Vagina (tissue), 2 donors: ENCODE data around the gene RNF43. TPM values are rescaled to one million over a fixed set of nuclear protein-coding genes. Genes with fewer than 3 reads are reported as not detected.

ENCODE experiments used
- DNase-seq, 2 donors: peaks; one replicate each; pipeline ENCODE4 v3.0.0-alpha.2; 2017; ENCODE audit errors: extremely low spot score in 2 of 2
- H3K27ac ChIP-seq: fragments of 200-600 bp; sonication (generic); one replicate; pipeline ENCODE4 v1.5.1; 2019
- H3K27me3 ChIP-seq: fragments of 200-600 bp; sonication (generic); one replicate; pipeline ENCODE4 v1.5.1; 2019
- H3K36me3 ChIP-seq, 2 donors: fragments of 200-600 bp; sonication (generic); one replicate each; pipeline ENCODE4 v1.5.1; 2017 to 2019
- H3K4me1 ChIP-seq: fragments of 200-600 bp; sonication (generic); one replicate; pipeline ENCODE4 v1.5.1; 2019
- H3K4me3 ChIP-seq, 2 donors: fragments of 200-600 bp; sonication (generic); 1 replicate in 1 of 2; 2 replicates in 1 of 2; pipeline ENCODE4 v1.5.1; 2016 to 2019
- H3K9me3 ChIP-seq: fragments of 200-600 bp; sonication (generic); one replicate; pipeline ENCODE4 v1.5.1; 2019
- POLR2A ChIP-seq, 2 donors: fragments of 450-650 bp; IDR thresholded peaks; one replicate each; pipeline ENCODE4 v1.6.1; 2017; ENCODE audit warnings: antibody characterized with exemption in 2 of 2, mild to moderate bottlenecking in 2 of 2, moderate library complexity in 2 of 2
- POLR2AphosphoS5 ChIP-seq, 2 donors: sonication (generic); formaldehyde crosslinking; IDR thresholded peaks; one replicate each; pipeline ENCODE4 v1.9.0; 2017; ENCODE audit warnings: antibody characterized with exemption in 2 of 2, mild to moderate bottlenecking in 2 of 2, low read depth in 1 of 2; ENCODE audit not compliant: insufficient read depth in 1 of 2
- intact Hi-C: fragments of 100-400 bp; cut with DNase I; formaldehyde crosslinking; loops from one replicate; pipeline ENCODE4 v1.15.1; 2023
- total RNA-seq: library from RNA; depleted of rRNA; stranded (reverse); fragments of >200 nt; gene quantifications from one replicate; pipeline ENCODE4 v1.2.3, GENCODE V29; 2016
- TF ChIP-seq, protein P1 (sequence below), 3 experiments: fragments of 450-650 bp in 2 of 3; fragments of 200-600 bp in 1 of 3; sonication (generic) in 1 of 3; IDR thresholded peaks; one replicate each; pipeline ENCODE4 v1.5.1; 2017 to 2019; ENCODE audit warnings: antibody characterized with exemption in 3 of 3, mild to moderate bottlenecking in 2 of 3, moderate library complexity in 2 of 3

RNF43 gene
- total RNA-seq, 1 donor from 2014 or later: 27.7 TPM

DNA sequence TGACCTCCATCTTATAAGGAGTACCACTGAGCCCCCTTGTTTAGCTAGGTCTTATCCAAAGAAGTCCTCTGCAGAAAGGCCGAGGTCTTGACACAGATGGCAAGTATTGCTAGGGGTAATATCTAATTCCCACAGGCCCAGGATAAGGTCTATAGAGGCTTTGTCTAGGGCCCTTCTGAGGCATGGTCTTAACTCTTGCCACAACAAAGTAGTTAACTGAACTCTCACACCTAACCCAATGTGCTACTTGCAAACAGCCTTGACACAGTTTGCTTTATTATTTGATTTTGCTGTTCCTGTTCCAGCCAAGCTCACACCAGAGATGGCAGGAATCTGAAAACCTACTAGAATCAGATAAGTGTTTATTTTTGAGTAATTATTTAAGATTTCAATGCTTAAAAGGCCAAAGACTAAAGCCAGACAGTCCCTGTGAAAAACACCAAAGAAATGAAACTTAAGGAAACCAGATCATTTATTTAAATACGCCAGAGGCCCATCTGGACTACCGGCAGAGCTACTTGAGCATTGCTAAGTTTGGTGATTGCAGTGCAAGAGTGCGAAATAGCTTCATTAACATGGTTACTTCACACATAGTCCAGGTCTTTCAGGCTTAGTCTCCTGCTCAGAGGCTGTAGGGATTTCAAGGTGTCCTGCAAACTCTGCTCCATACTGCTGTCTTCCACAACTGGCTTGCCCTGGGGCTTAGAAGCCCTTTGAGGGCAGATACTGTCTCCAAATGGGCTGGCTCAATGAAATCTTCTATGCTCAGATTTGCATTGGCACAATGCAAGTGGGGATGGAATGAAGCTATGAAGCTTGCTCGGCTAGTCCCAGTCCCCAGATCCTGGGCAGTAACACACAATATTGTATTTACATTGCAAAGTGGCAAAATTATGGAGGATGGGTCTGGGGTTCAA lies 36.9 kb downstream of the RNF43 start:
- intact Hi-C loops: no loop called here
- no peak for DNase-seq
- no peak overlapping the region for H3K27ac ChIP-seq
- no peak overlapping the region for H3K4me3 ChIP-seq
- peaks cover 22% of the 10 kb centered on the region for H3K4me1 ChIP-seq
- TF ChIP-seq, protein P1, sequence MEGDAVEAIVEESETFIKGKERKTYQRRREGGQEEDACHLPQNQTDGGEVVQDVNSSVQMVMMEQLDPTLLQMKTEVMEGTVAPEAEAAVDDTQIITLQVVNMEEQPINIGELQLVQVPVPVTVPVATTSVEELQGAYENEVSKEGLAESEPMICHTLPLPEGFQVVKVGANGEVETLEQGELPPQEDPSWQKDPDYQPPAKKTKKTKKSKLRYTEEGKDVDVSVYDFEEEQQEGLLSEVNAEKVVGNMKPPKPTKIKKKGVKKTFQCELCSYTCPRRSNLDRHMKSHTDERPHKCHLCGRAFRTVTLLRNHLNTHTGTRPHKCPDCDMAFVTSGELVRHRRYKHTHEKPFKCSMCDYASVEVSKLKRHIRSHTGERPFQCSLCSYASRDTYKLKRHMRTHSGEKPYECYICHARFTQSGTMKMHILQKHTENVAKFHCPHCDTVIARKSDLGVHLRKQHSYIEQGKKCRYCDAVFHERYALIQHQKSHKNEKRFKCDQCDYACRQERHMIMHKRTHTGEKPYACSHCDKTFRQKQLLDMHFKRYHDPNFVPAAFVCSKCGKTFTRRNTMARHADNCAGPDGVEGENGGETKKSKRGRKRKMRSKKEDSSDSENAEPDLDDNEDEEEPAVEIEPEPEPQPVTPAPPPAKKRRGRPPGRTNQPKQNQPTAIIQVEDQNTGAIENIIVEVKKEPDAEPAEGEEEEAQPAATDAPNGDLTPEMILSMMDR (IDR thresholded peaks at IDR 0.05): no peak
- no peak for TF ChIP-seq POLR2A (IDR thresholded peaks at IDR 0.05)
- TF ChIP-seq POLR2AphosphoS5 (IDR thresholded peaks at IDR 0.05; ENCODE audit: insufficient read depth in 1 of 2, low read depth in 1 of 2): no peak
- H3K27me3 ChIP-seq: no peaks in the 10 kb centered on the region
- H3K36me3 ChIP-seq: no peaks in the 10 kb centered on the region
- no peaks in the 10 kb centered on the region for H3K9me3 ChIP-seq

- peaks cover 22% of the 10 kb centered on the region for H3K4me1 ChIP-seq
- intact Hi-C loops: no loop called here
- TF ChIP-seq, protein P1 (IDR thresholded peaks at IDR 0.05): no peak
- TF ChIP-seq POLR2A (IDR thresholded peaks at IDR 0.05): no peak
- no peak for TF ChIP-seq POLR2AphosphoS5 (IDR thresholded peaks at IDR 0.05; ENCODE audit: insufficient read depth in 1 of 2, low read depth in 1 of 2)
These were observed 37.9 kb downstream of the RNF43 start for GRCh38 chr17:58379511-58379824.

GRCh38 chr17:58378733-58379510 lies 38.4 kb downstream of the RNF43 start:
- no peak for DNase-seq
- Histone ChIP-seq H3K27me3 (no peaks in the 10 kb centered on the region), H3K4me3 (no peak overlapping the region), H3K9me3 (no peaks in the 10 kb centered on the region), H3K36me3 (no peaks in the 10 kb centered on the region), H3K4me1 (peaks cover 22% of the 10 kb centered on the region), H3K27ac (no peak overlapping the region)
- TF ChIP-seq, protein P1 (IDR thresholded peaks at IDR 0.05): no peak
- TF ChIP-seq POLR2A (IDR thresholded peaks at IDR 0.05): no peak
- TF ChIP-seq POLR2AphosphoS5 (IDR thresholded peaks at IDR 0.05; ENCODE audit: insufficient read depth in 1 of 2, low read depth in 1 of 2): no peak
- intact Hi-C loops: no loop called here

More at GRCh38 chr17:58379511-58379824, 37.9 kb downstream of the RNF43 start:
- Histone ChIP-seq H3K9me3 (no peaks in the 10 kb centered on the region), H3K27ac (no peak overlapping the region), H3K36me3 (no peaks in the 10 kb centered on the region), H3K4me3 (no peak overlapping the region), H3K27me3 (no peaks in the 10 kb centered on the region)
- no peak for DNase-seq

- Histone ChIP-seq H3K36me3 (no peaks in the 10 kb centered on the region), H3K4me3 (no peak overlapping the region), H3K27ac (no peak overlapping the region), H3K9me3 (no peaks in the 10 kb centered on the region), H3K4me1 (peaks cover 13% of the 10 kb centered on the region), H3K27me3 (no peaks in the 10 kb centered on the region)
- intact Hi-C loops: no loop called here
- no peak for DNase-seq
- TF ChIP-seq POLR2A (IDR thresholded peaks at IDR 0.05): no peak
- no peak for TF ChIP-seq POLR2AphosphoS5 (IDR thresholded peaks at IDR 0.05; ENCODE audit: insufficient read depth in 1 of 2, low read depth in 1 of 2)
- TF ChIP-seq, protein P1 (IDR thresholded peaks at IDR 0.05): no peak
These were observed 39.7 kb downstream of the RNF43 start for GRCh38 chr17:58377661-58378060.
